ENCODE measurements around the gene PRUNE2. TPM values are rescaled to one million over a fixed set of nuclear protein-coding genes. Genes with fewer than 3 reads are reported as not detected.

The PRUNE2 gene
- total and polyA plus RNA-seq, 9 donors, result 2.5 to 45.8 (median 13.7) TPM

DNA sequence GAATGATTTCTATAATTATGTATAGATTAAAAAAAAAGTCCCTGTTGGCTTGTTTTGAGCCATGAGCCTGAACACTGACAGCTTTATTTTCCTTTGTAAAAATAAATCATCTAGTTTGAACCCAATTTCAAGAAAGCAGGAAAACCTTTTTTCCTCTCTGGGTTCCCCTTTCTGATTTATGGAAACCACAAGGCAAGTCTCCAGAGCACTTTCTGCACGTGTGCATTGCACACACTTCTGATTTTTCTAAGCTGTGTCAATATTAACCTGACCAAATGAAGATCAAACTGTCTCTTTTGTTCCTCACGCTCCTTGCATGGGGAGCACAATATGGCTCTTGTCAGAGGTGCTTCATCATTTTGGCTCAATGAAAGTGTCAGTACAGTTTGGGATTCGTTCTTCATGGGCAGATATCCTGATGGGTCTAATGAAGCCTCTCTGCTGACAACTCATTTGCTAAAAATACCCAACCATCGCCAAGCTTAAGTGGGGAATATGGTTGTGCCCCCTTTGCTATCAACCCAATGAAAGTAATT lies 180.8 kb downstream of the PRUNE2 start:
- DNase-seq, result no peak
- no peak overlapping the region for H3K4me3 ChIP-seq
- no peaks in the 10 kb centered on the region for H3K4me1 ChIP-seq (ENCODE audit: insufficient read depth)
- intact Hi-C loops (cut with DNase I), result loop anchor here in 1 of 4 donors (10.0 kb wide), 1 partner anchor 890 kb away; no protein-coding TSS in a partner anchor
- no peak overlapping the region for H3K27ac ChIP-seq
- TF ChIP-seq POLR2A (IDR thresholded peaks at IDR 0.05) (no peak), EP300 (IDR thresholded peaks at IDR 0.05) (no peak)
- TF ChIP-seq, protein P1, sequence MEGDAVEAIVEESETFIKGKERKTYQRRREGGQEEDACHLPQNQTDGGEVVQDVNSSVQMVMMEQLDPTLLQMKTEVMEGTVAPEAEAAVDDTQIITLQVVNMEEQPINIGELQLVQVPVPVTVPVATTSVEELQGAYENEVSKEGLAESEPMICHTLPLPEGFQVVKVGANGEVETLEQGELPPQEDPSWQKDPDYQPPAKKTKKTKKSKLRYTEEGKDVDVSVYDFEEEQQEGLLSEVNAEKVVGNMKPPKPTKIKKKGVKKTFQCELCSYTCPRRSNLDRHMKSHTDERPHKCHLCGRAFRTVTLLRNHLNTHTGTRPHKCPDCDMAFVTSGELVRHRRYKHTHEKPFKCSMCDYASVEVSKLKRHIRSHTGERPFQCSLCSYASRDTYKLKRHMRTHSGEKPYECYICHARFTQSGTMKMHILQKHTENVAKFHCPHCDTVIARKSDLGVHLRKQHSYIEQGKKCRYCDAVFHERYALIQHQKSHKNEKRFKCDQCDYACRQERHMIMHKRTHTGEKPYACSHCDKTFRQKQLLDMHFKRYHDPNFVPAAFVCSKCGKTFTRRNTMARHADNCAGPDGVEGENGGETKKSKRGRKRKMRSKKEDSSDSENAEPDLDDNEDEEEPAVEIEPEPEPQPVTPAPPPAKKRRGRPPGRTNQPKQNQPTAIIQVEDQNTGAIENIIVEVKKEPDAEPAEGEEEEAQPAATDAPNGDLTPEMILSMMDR (IDR thresholded peaks at IDR 0.05), result no peak
- 51 to 64% (median 52%) methylated on average over 4 of the region's 4 CpGs for WGBS, 3 donors
- no peaks in the 10 kb centered on the region for H3K27me3 ChIP-seq
- no peaks in the 10 kb centered on the region for H3K9me3 ChIP-seq
- H3K36me3 ChIP-seq, result no peaks in the 10 kb centered on the region

DNA sequence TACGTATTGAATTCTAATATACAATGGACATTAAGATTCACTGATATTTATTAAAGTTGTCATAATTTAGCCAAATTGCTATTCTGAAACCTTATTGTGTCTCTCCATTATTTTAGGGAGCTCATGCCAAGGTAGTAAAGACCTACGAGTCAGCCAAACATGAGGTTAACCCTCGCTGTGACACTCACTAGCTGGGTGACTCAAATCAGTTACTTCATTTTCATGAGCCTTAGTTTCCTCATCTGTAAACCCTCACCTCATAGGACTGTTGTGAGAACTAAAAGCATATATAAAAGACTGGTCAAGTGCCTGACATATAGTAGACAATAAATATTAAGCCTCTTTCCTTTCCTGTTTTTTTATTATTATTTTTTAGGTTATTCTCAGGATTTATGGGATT lies 185.7 kb downstream of the PRUNE2 start:
- DNase-seq, result no peak
- Histone ChIP-seq H3K4me3 (no peak overlapping the region), H3K4me1 (ENCODE audit: insufficient read depth) (no peaks in the 10 kb centered on the region), H3K27me3 (no peaks in the 10 kb centered on the region), H3K27ac (no peak overlapping the region), H3K9me3 (no peaks in the 10 kb centered on the region), H3K36me3 (no peaks in the 10 kb centered on the region)
- TF ChIP-seq, protein P1 (IDR thresholded peaks at IDR 0.05), result no peak
- TF ChIP-seq POLR2A (IDR thresholded peaks at IDR 0.05) (no peak), EP300 (IDR thresholded peaks at IDR 0.05) (no peak)
- WGBS, 3 donors, result 53 to 64% (median 64%) methylated on average over 3 of the region's 3 CpGs
- intact Hi-C loops (cut with DNase I), result loop anchor here in 1 of 4 donors (10.0 kb wide), 1 partner anchor 885 kb away; no protein-coding TSS in a partner anchor

DNA sequence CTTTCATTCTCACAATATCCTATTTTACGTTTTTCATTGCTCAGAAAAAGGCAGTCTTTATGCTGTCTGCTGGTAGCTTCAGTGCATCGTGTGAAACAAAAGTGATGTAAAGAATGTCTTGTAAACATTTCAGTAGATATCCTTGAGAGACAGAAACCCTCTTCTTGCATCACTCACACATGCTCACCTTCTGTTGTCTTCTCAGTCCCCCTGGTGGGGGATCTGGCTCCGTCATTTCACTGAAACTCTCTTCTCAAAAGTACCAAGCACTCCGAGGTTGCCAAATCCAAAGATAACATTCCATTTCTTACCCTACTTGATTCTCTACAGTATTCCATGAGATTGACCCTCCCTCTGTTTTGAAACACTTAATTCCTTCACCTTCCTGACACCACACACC lies 187.7 kb downstream of the PRUNE2 start:
- DNase-seq, result no peak
- WGBS, 3 donors, result 57 to 77% (median 64%) methylated on average over 4 of the region's 4 CpGs
- no peaks in the 10 kb centered on the region for H3K27me3 ChIP-seq
- H3K36me3 ChIP-seq, result no peaks in the 10 kb centered on the region
- H3K4me3 ChIP-seq, result no peak overlapping the region
- H3K9me3 ChIP-seq, result no peaks in the 10 kb centered on the region
- no peak overlapping the region for H3K27ac ChIP-seq
- intact Hi-C loops (cut with DNase I), result no loop called here
- H3K4me1 ChIP-seq (ENCODE audit: insufficient read depth), result no peaks in the 10 kb centered on the region
- no peak for TF ChIP-seq POLR2A (IDR thresholded peaks at IDR 0.05)
- TF ChIP-seq EP300 (IDR thresholded peaks at IDR 0.05), result no peak
- TF ChIP-seq, protein P1 (IDR thresholded peaks at IDR 0.05), result no peak

DNA sequence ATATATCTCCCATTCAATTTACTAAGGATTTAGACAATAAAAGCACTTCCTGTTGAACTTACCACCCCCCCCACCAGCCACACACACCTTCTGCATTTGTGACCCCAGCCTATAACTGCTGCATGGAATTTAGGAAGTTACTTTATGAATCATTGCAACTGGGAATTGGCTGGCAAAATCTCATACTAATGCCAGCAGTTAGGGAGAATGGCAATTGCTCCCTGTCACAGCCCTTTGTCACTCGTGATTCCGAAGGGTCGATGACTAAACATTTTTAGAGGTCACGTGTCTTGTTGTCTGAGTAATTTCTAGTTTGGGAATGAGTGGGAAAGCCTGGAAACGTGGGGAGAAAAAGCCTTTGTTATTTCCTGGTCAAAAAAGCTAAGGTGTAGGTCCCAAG lies 188.3 kb downstream of the PRUNE2 start:
- H3K27me3 ChIP-seq, result no peaks in the 10 kb centered on the region
- TF ChIP-seq EP300 (IDR thresholded peaks at IDR 0.05) (no peak), POLR2A (IDR thresholded peaks at IDR 0.05) (no peak)
- TF ChIP-seq, protein P1 (IDR thresholded peaks at IDR 0.05), result no peak
- intact Hi-C loops (cut with DNase I), result no loop called here
- H3K4me1 ChIP-seq (ENCODE audit: insufficient read depth), result no peaks in the 10 kb centered on the region
- DNase-seq, result no peak
- 55 to 64% (median 59%) methylated on average over 5 of the region's 5 CpGs for WGBS, 3 donors
- H3K27ac ChIP-seq, result no peak overlapping the region
- no peak overlapping the region for H3K4me3 ChIP-seq
- H3K9me3 ChIP-seq, result no peaks in the 10 kb centered on the region
- H3K36me3 ChIP-seq, result no peaks in the 10 kb centered on the region
